ENCODE results near the gene PCNX2.

DNA sequence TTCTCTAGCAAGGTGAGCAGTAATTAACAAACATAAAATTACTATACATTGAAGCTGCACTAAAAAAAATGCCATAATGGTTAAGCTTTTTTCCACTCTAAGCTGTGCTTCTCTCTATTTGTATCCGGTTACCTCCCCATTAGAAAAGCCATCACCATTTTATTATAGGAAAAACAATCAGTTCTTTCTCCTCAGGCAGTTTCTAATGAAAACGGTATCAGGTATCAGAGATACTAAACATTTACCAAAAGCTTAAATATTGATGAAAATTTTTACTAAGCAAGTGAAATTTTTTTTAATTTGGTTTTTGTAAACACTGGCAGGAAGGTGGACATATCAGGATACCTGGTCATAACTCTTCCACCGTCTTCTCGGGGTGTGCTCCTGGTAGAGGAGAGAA is 330.9 kb downstream of the PCNX2 start:
- TF ChIP-seq, protein P1, sequence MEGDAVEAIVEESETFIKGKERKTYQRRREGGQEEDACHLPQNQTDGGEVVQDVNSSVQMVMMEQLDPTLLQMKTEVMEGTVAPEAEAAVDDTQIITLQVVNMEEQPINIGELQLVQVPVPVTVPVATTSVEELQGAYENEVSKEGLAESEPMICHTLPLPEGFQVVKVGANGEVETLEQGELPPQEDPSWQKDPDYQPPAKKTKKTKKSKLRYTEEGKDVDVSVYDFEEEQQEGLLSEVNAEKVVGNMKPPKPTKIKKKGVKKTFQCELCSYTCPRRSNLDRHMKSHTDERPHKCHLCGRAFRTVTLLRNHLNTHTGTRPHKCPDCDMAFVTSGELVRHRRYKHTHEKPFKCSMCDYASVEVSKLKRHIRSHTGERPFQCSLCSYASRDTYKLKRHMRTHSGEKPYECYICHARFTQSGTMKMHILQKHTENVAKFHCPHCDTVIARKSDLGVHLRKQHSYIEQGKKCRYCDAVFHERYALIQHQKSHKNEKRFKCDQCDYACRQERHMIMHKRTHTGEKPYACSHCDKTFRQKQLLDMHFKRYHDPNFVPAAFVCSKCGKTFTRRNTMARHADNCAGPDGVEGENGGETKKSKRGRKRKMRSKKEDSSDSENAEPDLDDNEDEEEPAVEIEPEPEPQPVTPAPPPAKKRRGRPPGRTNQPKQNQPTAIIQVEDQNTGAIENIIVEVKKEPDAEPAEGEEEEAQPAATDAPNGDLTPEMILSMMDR (IDR thresholded peaks at IDR 0.05; ENCODE audit: extremely low read depth in 1 of 2, insufficient read depth in 1 of 2, low read depth in 1 of 2, low read length in 2 of 2): no peak
- TF ChIP-seq MAX (IDR thresholded peaks at IDR 0.05; ENCODE audit: insufficient read depth, insufficient read length) (no peak), MYC (IDR thresholded peaks at IDR 0.05; ENCODE audit: low read depth, low read length) (no peak), EZH2 (IDR thresholded peaks at IDR 0.05; ENCODE audit: borderline replicate concordance, low read depth, low read length, severe bottlenecking) (no peak), POLR2AphosphoS5 (IDR thresholded peaks at IDR 0.05; ENCODE audit: insufficient read depth, low read depth, low read length) (no peak), FOS (IDR thresholded peaks at IDR 0.05; ENCODE audit: borderline replicate concordance, insufficient read depth, low read length) (no peak)
